Endothelial cell (in vitro differentiated cells): ENCODE data around the gene ANKS3. TPM values are rescaled to one million over a fixed set of nuclear protein-coding genes. Genes with fewer than 3 reads are reported as not detected.

Experiments
- DNase-seq: peaks from one replicate; pipeline ENCODE4 v3.0.0; 2021; ENCODE audit warnings: low spot score
- H3K27ac Mint-ChIP-seq: one replicate; pipeline ENCODE4 v1.8.0; 2021; ENCODE audit warnings: mixed read lengths, inconsistent platforms; ENCODE audit not compliant: unreplicated experiment
- H3K27me3 Mint-ChIP-seq: one replicate; pipeline ENCODE4 v1.8.0; 2021; ENCODE audit warnings: mild to moderate bottlenecking, moderate library complexity, mixed read lengths, inconsistent platforms; ENCODE audit not compliant: unreplicated experiment
- H3K36me3 Mint-ChIP-seq: one replicate; pipeline ENCODE4 v1.8.0; 2021; ENCODE audit warnings: mild to moderate bottlenecking, low read depth, mixed read lengths, inconsistent platforms; ENCODE audit not compliant: unreplicated experiment
- H3K4me1 Mint-ChIP-seq: one replicate; pipeline ENCODE4 v1.8.0; 2021; ENCODE audit warnings: mild to moderate bottlenecking, mixed read lengths, inconsistent platforms; ENCODE audit not compliant: unreplicated experiment
- H3K4me3 Mint-ChIP-seq: one replicate; pipeline ENCODE4 v1.8.0; 2021; ENCODE audit warnings: mild to moderate bottlenecking, mixed read lengths, inconsistent platforms; ENCODE audit not compliant: unreplicated experiment
- H3K9me3 Mint-ChIP-seq: one replicate; pipeline ENCODE4 v1.8.0; 2021; ENCODE audit warnings: mixed read lengths, inconsistent platforms; ENCODE audit not compliant: unreplicated experiment
- CTCF ChIP-seq: fragments of 200-600 bp; sonication (generic); IDR thresholded peaks from one replicate; pipeline ENCODE4 v1.5.0; 2021; ENCODE audit warnings: antibody characterized with exemption; ENCODE audit not compliant: unreplicated experiment
- total RNA-seq: library from RNA; stranded (reverse); fragmentation: NEBNext Ultra II Directional; extraction: Animal tissue kit (Norgen Biotek cat#: 25700); gene quantifications from one replicate; pipeline ENCODE4 v1.2.1, GENCODE V29; 2021; ENCODE audit not compliant: unreplicated experiment

Gene ANKS3
- total RNA-seq, 1 donor from 2014 or later, result 15.6 TPM

GRCh38 chr16:4754865-4755264, 20.8 kb upstream of the ANKS3 start:
- H3K27me3 Mint-ChIP-seq, result peaks cover 2% of the 10 kb centered on the region
- H3K27ac Mint-ChIP-seq, result no peak overlapping the region
- no peak for DNase-seq
- H3K4me3 Mint-ChIP-seq, result no peak overlapping the region
- H3K9me3 Mint-ChIP-seq, result no peaks in the 10 kb centered on the region
- TF ChIP-seq CTCF, result no peak
- H3K4me1 Mint-ChIP-seq, result no peaks in the 10 kb centered on the region
- peaks cover 47% of the 10 kb centered on the region for H3K36me3 Mint-ChIP-seq

GRCh38 chr16:4753227-4753626, 19.2 kb upstream of the ANKS3 start:
- no peak for TF ChIP-seq CTCF
- DNase-seq, result no peak
- Mint-ChIP-seq H3K4me1 (no peaks in the 10 kb centered on the region), H3K27ac (no peak overlapping the region), H3K36me3 (peaks cover 35% of the 10 kb centered on the region), H3K27me3 (peaks cover 1% of the 10 kb centered on the region), H3K4me3 (no peak overlapping the region), H3K9me3 (no peaks in the 10 kb centered on the region)

GRCh38 chr16:4752351-4753100, 18.5 kb upstream of the ANKS3 start:
- TF ChIP-seq CTCF, result no peak
- Mint-ChIP-seq H3K36me3 (peaks cover 32% of the 10 kb centered on the region), H3K4me1 (no peaks in the 10 kb centered on the region), H3K27ac (no peak overlapping the region), H3K4me3 (no peak overlapping the region), H3K27me3 (peaks cover 1% of the 10 kb centered on the region), H3K9me3 (no peaks in the 10 kb centered on the region)
- no peak for DNase-seq

GRCh38 chr16:4750896-4751295, 16.8 kb upstream of the ANKS3 start:
- DNase-seq, result no peak
- Mint-ChIP-seq H3K9me3 (no peaks in the 10 kb centered on the region), H3K4me1 (no peaks in the 10 kb centered on the region), H3K36me3 (peaks cover 27% of the 10 kb centered on the region), H3K4me3 (no peak overlapping the region), H3K27me3 (peaks cover 1% of the 10 kb centered on the region), H3K27ac (no peak overlapping the region)
- TF ChIP-seq CTCF, result no peak

- no peak for DNase-seq
- no peaks in the 10 kb centered on the region for H3K4me1 Mint-ChIP-seq
- peaks cover 18% of the 10 kb centered on the region for H3K36me3 Mint-ChIP-seq
- no peak for TF ChIP-seq CTCF
- H3K27me3 Mint-ChIP-seq, result peaks cover 1% of the 10 kb centered on the region
- no peak overlapping the region for H3K4me3 Mint-ChIP-seq
- H3K9me3 Mint-ChIP-seq, result no peaks in the 10 kb centered on the region
- H3K27ac Mint-ChIP-seq, result no peak overlapping the region
These were observed 15.7 kb upstream of the ANKS3 start for GRCh38 chr16:4749700-4750257.
